Neural cell (in vitro differentiated cells): ENCODE data around the gene GARIN5A.

Experiments
- CTCF ChIP-seq: fragments of 450-650 bp; IDR thresholded peaks from 2 replicates; pipeline ENCODE4 v1.5.1; 2014; ENCODE audit warnings: antibody characterized with exemption, mild to moderate bottlenecking, moderate library complexity; ENCODE audit not compliant: poor library complexity, severe bottlenecking
- EZH2 ChIP-seq: fragments of 200-600, 300-800 bp; shearing (Covaris generic), sonication (generic); IDR thresholded peaks from 2 replicates; pipeline ENCODE4 v1.6.1; 2014; ENCODE audit warnings: antibody characterized with exemption, low read length, borderline replicate concordance, mild to moderate bottlenecking; ENCODE audit not compliant: insufficient read depth, poor library complexity, severe bottlenecking
- POLR2AphosphoS5 ChIP-seq: IDR thresholded peaks from 2 replicates; pipeline ENCODE4 v1.6.1; 2012
- RAD21 ChIP-seq: fragments of 450-650 bp; conservative IDR thresholded peaks from 2 replicates; pipeline ENCODE4 v1.6.1; 2014; ENCODE audit warnings: antibody characterized with exemption, mild to moderate bottlenecking, moderate library complexity
- TAF1 ChIP-seq: IDR thresholded peaks from 2 replicates; pipeline ENCODE4 v1.6.1; 2012; ENCODE audit warnings: low read depth
- TF ChIP-seq, protein P1 (sequence below): IDR thresholded peaks from 2 replicates; pipeline ENCODE4 v1.6.1; 2012; ENCODE audit warnings: borderline replicate concordance

- TF ChIP-seq CTCF = no peak
- no peak for TF ChIP-seq TAF1
- TF ChIP-seq EZH2 = no peak
- no peak for TF ChIP-seq RAD21
- TF ChIP-seq, protein P1, sequence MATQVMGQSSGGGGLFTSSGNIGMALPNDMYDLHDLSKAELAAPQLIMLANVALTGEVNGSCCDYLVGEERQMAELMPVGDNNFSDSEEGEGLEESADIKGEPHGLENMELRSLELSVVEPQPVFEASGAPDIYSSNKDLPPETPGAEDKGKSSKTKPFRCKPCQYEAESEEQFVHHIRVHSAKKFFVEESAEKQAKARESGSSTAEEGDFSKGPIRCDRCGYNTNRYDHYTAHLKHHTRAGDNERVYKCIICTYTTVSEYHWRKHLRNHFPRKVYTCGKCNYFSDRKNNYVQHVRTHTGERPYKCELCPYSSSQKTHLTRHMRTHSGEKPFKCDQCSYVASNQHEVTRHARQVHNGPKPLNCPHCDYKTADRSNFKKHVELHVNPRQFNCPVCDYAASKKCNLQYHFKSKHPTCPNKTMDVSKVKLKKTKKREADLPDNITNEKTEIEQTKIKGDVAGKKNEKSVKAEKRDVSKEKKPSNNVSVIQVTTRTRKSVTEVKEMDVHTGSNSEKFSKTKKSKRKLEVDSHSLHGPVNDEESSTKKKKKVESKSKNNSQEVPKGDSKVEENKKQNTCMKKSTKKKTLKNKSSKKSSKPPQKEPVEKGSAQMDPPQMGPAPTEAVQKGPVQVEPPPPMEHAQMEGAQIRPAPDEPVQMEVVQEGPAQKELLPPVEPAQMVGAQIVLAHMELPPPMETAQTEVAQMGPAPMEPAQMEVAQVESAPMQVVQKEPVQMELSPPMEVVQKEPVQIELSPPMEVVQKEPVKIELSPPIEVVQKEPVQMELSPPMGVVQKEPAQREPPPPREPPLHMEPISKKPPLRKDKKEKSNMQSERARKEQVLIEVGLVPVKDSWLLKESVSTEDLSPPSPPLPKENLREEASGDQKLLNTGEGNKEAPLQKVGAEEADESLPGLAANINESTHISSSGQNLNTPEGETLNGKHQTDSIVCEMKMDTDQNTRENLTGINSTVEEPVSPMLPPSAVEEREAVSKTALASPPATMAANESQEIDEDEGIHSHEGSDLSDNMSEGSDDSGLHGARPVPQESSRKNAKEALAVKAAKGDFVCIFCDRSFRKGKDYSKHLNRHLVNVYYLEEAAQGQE = no peak
- TF ChIP-seq POLR2AphosphoS5 = no peak
Observed at GRCh38 chr19:50482271-50482855, 5.7 kb upstream of the GARIN5A start.
